ENCODE measurements around the gene CCDC188.
A peak's percentile ranks its signal among the peaks of the same experiment; 100 is the strongest.
"Not testable (repeated sequence)": the region's sequence is repeated elsewhere in the genome, so short reads cannot be mapped to it uniquely, and the experiment has no call there.

The CCDC188 gene

GRCh38 chr22:20169253-20169822 is 18.5 kb upstream of the CCDC188 start:
- no peak for DNase-seq

GRCh38 chr22:20167643-20168322 is 16.9 kb upstream of the CCDC188 start:
- no peak for DNase-seq

- DNase-seq = no peak
Measured at GRCh38 chr22:20166703-20167102, 15.8 kb upstream of the CCDC188 start.

GRCh38 chr22:20165913-20166312 is 15.1 kb upstream of the CCDC188 start:
- no peak for DNase-seq

GRCh38 chr22:20165421-20165820 is 14.6 kb upstream of the CCDC188 start:
- no peak for DNase-seq

GRCh38 chr22:20164863-20165262 is 14.0 kb upstream of the CCDC188 start:
- DNase-seq = no peak

GRCh38 chr22:20160041-20160440 is 9.2 kb upstream of the CCDC188 start:
- no peak for DNase-seq

GRCh38 chr22:20159531-20159930 is 8.7 kb upstream of the CCDC188 start:
- DNase-seq = not testable (repeated sequence)

GRCh38 chr22:20159076-20159475 is 8.2 kb upstream of the CCDC188 start:
- no peak for DNase-seq

GRCh38 chr22:20158391-20159036 is 7.7 kb upstream of the CCDC188 start:
- no peak for DNase-seq

GRCh38 chr22:20157430-20158183 is 6.8 kb upstream of the CCDC188 start:
- DNase-seq = no peak

- DNase-seq = peak; percentile 2
Measured at GRCh38 chr22:20156611-20157429, 6.0 kb upstream of the CCDC188 start.

GRCh38 chr22:20156042-20156389 is 5.2 kb upstream of the CCDC188 start:
- no peak for DNase-seq

- DNase-seq = no peak
Measured at GRCh38 chr22:20155330-20156041, 4.6 kb upstream of the CCDC188 start.

GRCh38 chr22:20154602-20155187 is 3.8 kb upstream of the CCDC188 start:
- no peak for DNase-seq

- no peak for DNase-seq
Measured at GRCh38 chr22:20153945-20154344, 3.1 kb upstream of the CCDC188 start.

- DNase-seq = no peak
Measured at GRCh38 chr22:20152464-20152890, 1.6 kb upstream of the CCDC188 start.

GRCh38 chr22:20151276-20151588 is 377 bp upstream of the CCDC188 start:
- DNase-seq = no peak

- no peak for DNase-seq
Measured at GRCh38 chr22:20149257-20150250, 1.3 kb downstream of the CCDC188 start.

GRCh38 chr22:20148414-20148813 is 2.4 kb downstream of the CCDC188 start:
- no peak for DNase-seq
